Liver (tissue), 9 donors: ENCODE results near the gene C22orf23. TPM values are rescaled to one million over a fixed set of nuclear protein-coding genes. Genes with fewer than 3 reads are reported as not detected.

Source experiments
- DNase-seq: peaks from one replicate; pipeline ENCODE4 v3.0.0-alpha.2; 2017; ENCODE audit warnings: low spot score
- H3K27ac ChIP-seq, 2 donors: one replicate each; pipeline ENCODE4 v1.7.0; 2013; ENCODE audit warnings: inconsistent platforms in 2 of 2, low read length in 2 of 2, control low read depth in 1 of 2, low read depth in 1 of 2, mild to moderate bottlenecking in 1 of 2
- H3K27me3 ChIP-seq, 4 donors: one replicate each; pipeline versions ENCODE4 v1.6.1 to v1.7.0; 2013; ENCODE audit warnings: low read length in 3 of 4, inconsistent platforms in 1 of 4, mild to moderate bottlenecking in 1 of 4, moderate library complexity in 1 of 4; ENCODE audit not compliant: control insufficient read depth in 4 of 4, insufficient read depth in 4 of 4
- H3K36me3 ChIP-seq, 4 donors: one replicate each; pipeline versions ENCODE4 v1.6.1 to v1.7.0; 2013; ENCODE audit warnings: low read length in 3 of 4, mild to moderate bottlenecking in 3 of 4, low read depth in 1 of 4, moderate library complexity in 1 of 4; ENCODE audit not compliant: control insufficient read depth in 4 of 4, insufficient read depth in 3 of 4
- H3K4me1 ChIP-seq, 4 donors: one replicate each; pipeline versions ENCODE4 v1.6.1 to v1.7.0; 2013; ENCODE audit warnings: low read length in 3 of 4, mild to moderate bottlenecking in 3 of 4, moderate library complexity in 1 of 4; ENCODE audit not compliant: control insufficient read depth in 4 of 4, insufficient read depth in 4 of 4
- H3K4me3 ChIP-seq, 3 donors: one replicate each; pipeline versions ENCODE4 v1.6.1 to v1.7.0; 2013; ENCODE audit warnings: low read length in 3 of 3, control low read depth in 1 of 3, low read depth in 1 of 3, mild to moderate bottlenecking in 1 of 3
- H3K9ac ChIP-seq, 2 donors: one replicate each; pipeline ENCODE4 v1.7.0; 2013; ENCODE audit warnings: low read length in 2 of 2, mild to moderate bottlenecking in 2 of 2, moderate library complexity in 2 of 2, control low read depth in 1 of 2, low read depth in 1 of 2
- H3K9me3 ChIP-seq, 4 donors: one replicate each; pipeline versions ENCODE4 v1.6.1 to v1.7.0; 2013; ENCODE audit warnings: low read length in 3 of 4; ENCODE audit not compliant: control insufficient read depth in 4 of 4
- EGR1 ChIP-seq, 2 donors: IDR thresholded peaks; 2 replicates each; pipeline ENCODE4 v1.6.1; 2016 to 2018; ENCODE audit warnings: antibody characterized with exemption in 2 of 2, low read depth in 2 of 2
- FOXA1 ChIP-seq: IDR thresholded peaks from 2 replicates; pipeline ENCODE4 v1.6.1; 2016; ENCODE audit warnings: antibody characterized with exemption
- FOXA2 ChIP-seq: IDR thresholded peaks from 2 replicates; pipeline ENCODE4 v1.6.1; 2016; ENCODE audit warnings: antibody characterized with exemption
- GABPA ChIP-seq, 2 donors: IDR thresholded peaks in 1 of 2; conservative IDR thresholded peaks in 1 of 2; 2 replicates each; pipeline ENCODE4 v1.6.1; 2016; ENCODE audit warnings: antibody characterized with exemption in 2 of 2, mild to moderate bottlenecking in 1 of 2, moderate library complexity in 1 of 2
- HNF4A ChIP-seq, 2 donors: conservative IDR thresholded peaks; 2 replicates each; pipeline ENCODE4 v1.6.1; 2016; ENCODE audit warnings: antibody characterized with exemption in 2 of 2, mild to moderate bottlenecking in 2 of 2
- HNF4G ChIP-seq: IDR thresholded peaks from 2 replicates; pipeline ENCODE4 v1.6.1; 2016; ENCODE audit warnings: antibody characterized with exemption
- JUND ChIP-seq, 2 donors: IDR thresholded peaks; 2 replicates each; pipeline ENCODE4 v1.6.1; 2016; ENCODE audit warnings: antibody characterized with exemption in 2 of 2
- NR2F2 ChIP-seq: IDR thresholded peaks from 2 replicates; pipeline ENCODE4 v1.6.1; 2016; ENCODE audit warnings: antibody characterized with exemption
- RAD21 ChIP-seq, 2 donors: IDR thresholded peaks; 2 replicates each; pipeline ENCODE4 v1.6.1; 2016; ENCODE audit warnings: antibody characterized with exemption in 2 of 2, mild to moderate bottlenecking in 2 of 2
- RXRA ChIP-seq, 2 donors: IDR thresholded peaks; 2 replicates each; pipeline ENCODE4 v1.6.1; 2017 to 2018; ENCODE audit warnings: antibody characterized with exemption in 2 of 2, mild to moderate bottlenecking in 1 of 2
- SP1 ChIP-seq: IDR thresholded peaks from 2 replicates; pipeline ENCODE4 v1.6.1; 2018; ENCODE audit warnings: antibody characterized with exemption, mild to moderate bottlenecking
- TAF1 ChIP-seq: conservative IDR thresholded peaks from 2 replicates; pipeline ENCODE4 v1.6.1; 2016; ENCODE audit warnings: antibody characterized with exemption, mild to moderate bottlenecking
- YY1 ChIP-seq: IDR thresholded peaks from 2 replicates; pipeline ENCODE4 v1.6.1; 2016; ENCODE audit warnings: antibody characterized with exemption, mild to moderate bottlenecking
- WGBS: extraction: QIAGEN DNeasy Blood & Tissue Kit; methylation state at CpG from one replicate; pipeline ENCODE4 v1.1.7; 2013; 5-methylcytosine and 5-hydroxymethylcytosine counted together
- polyA plus RNA-seq, 2 donors: library from polyadenylated mRNA; stranded (reverse) in 1 of 2; unstranded in 1 of 2; fragments of 200-250 nt in 1 of 2; fragments of >200 nt in 1 of 2; fragmentation: Nextera tagmentation in 1 of 2; extraction: Ambion mirVana in 1 of 2; gene quantifications; one replicate each; pipeline versions ENCODE4 v1.2.1 to v1.2.3, GENCODE V29; 2013 to 2015
- total RNA-seq, 2 donors: library from RNA; depleted of rRNA; stranded (reverse); fragments of >200 nt; gene quantifications; one replicate each; pipeline ENCODE4 v1.2.3, GENCODE V29; 2014
- TF ChIP-seq, protein P1 (sequence below): IDR thresholded peaks from 2 replicates; pipeline ENCODE4 v1.6.1; 2016; ENCODE audit warnings: antibody characterized with exemption
- TF ChIP-seq, protein P2 (sequence below): IDR thresholded peaks from 2 replicates; pipeline ENCODE4 v1.6.1; 2016; ENCODE audit warnings: antibody characterized with exemption
- TF ChIP-seq, protein P3 (sequence below): IDR thresholded peaks from 2 replicates; pipeline ENCODE4 v1.6.1; 2016; ENCODE audit warnings: antibody characterized with exemption
- TF ChIP-seq, protein P4 (sequence below): IDR thresholded peaks from 2 replicates; pipeline ENCODE4 v1.6.1; 2016; ENCODE audit warnings: antibody characterized with exemption, mild to moderate bottlenecking
- TF ChIP-seq, protein P5 (sequence below): fragments of 150-350 bp; IDR thresholded peaks from 2 replicates; pipeline ENCODE4 v1.5.1; 2017; ENCODE audit warnings: improper control_type of control experiment, low read depth, low read length; ENCODE audit not compliant: missing input control
- donor health status: healthy.
- donor health status: healthy.
- donor health status: healthy.
- donor health status: healthy.
- donor health status: healthy.

The C22orf23 gene
- total and polyA plus RNA-seq, 4 donors = 0.02 TPM; not detected in 3

DNA sequence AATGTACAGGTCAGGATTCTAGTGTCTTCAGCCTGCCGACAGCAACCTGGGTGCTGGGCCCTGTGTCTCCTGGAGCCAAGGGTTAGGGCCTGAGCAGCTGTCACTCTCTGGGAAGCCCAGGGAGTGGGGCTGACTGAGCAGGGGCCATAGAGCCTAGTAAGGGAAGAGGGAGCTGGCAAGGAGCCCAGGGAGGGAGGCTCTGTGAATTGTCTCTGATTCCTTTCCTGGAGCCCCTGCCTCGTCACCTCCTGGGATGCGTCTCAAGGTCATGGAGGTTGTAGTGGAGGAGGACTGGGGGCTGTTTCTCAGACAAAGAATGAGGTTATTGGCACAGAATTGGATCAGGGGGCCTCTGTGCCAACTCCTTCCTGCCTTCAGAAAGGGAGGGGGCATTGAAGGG, 19.1 kb upstream of the C22orf23 start:
- Histone ChIP-seq H3K9me3 (no peaks in the 10 kb centered on the region), H3K27ac (no peak overlapping the region), H3K9ac (no peak overlapping the region), H3K36me3 (peaks cover 2 to 18% (median 11%) of the 10 kb centered on the region in 4 donors), H3K4me1 (no peaks in the 10 kb centered on the region), H3K27me3 (no peaks in the 10 kb centered on the region), H3K4me3 (no peak overlapping the region)
- 90% methylated on average over 3 of the region's 3 CpGs for WGBS
- TF ChIP-seq JUND (IDR thresholded peaks at IDR 0.05) = no peak
- TF ChIP-seq RAD21 (IDR thresholded peaks at IDR 0.05) = no peak
- TF ChIP-seq HNF4G = no peak
- TF ChIP-seq FOXA1 = no peak
- no peak for TF ChIP-seq YY1
- TF ChIP-seq, protein P1, sequence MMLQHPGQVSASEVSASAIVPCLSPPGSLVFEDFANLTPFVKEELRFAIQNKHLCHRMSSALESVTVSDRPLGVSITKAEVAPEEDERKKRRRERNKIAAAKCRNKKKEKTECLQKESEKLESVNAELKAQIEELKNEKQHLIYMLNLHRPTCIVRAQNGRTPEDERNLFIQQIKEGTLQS = no peak
- TF ChIP-seq, protein P2, sequence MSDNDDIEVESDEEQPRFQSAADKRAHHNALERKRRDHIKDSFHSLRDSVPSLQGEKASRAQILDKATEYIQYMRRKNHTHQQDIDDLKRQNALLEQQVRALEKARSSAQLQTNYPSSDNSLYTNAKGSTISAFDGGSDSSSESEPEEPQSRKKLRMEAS = no peak
- TF ChIP-seq, protein P3, sequence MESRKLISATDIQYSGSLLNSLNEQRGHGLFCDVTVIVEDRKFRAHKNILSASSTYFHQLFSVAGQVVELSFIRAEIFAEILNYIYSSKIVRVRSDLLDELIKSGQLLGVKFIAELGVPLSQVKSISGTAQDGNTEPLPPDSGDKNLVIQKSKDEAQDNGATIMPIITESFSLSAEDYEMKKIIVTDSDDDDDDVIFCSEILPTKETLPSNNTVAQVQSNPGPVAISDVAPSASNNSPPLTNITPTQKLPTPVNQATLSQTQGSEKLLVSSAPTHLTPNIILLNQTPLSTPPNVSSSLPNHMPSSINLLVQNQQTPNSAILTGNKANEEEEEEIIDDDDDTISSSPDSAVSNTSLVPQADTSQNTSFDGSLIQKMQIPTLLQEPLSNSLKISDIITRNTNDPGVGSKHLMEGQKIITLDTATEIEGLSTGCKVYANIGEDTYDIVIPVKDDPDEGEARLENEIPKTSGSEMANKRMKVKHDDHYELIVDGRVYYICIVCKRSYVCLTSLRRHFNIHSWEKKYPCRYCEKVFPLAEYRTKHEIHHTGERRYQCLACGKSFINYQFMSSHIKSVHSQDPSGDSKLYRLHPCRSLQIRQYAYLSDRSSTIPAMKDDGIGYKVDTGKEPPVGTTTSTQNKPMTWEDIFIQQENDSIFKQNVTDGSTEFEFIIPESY = no peak
- TF ChIP-seq, protein P4, sequence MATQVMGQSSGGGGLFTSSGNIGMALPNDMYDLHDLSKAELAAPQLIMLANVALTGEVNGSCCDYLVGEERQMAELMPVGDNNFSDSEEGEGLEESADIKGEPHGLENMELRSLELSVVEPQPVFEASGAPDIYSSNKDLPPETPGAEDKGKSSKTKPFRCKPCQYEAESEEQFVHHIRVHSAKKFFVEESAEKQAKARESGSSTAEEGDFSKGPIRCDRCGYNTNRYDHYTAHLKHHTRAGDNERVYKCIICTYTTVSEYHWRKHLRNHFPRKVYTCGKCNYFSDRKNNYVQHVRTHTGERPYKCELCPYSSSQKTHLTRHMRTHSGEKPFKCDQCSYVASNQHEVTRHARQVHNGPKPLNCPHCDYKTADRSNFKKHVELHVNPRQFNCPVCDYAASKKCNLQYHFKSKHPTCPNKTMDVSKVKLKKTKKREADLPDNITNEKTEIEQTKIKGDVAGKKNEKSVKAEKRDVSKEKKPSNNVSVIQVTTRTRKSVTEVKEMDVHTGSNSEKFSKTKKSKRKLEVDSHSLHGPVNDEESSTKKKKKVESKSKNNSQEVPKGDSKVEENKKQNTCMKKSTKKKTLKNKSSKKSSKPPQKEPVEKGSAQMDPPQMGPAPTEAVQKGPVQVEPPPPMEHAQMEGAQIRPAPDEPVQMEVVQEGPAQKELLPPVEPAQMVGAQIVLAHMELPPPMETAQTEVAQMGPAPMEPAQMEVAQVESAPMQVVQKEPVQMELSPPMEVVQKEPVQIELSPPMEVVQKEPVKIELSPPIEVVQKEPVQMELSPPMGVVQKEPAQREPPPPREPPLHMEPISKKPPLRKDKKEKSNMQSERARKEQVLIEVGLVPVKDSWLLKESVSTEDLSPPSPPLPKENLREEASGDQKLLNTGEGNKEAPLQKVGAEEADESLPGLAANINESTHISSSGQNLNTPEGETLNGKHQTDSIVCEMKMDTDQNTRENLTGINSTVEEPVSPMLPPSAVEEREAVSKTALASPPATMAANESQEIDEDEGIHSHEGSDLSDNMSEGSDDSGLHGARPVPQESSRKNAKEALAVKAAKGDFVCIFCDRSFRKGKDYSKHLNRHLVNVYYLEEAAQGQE = no peak
- TF ChIP-seq GABPA (IDR thresholded peaks at IDR 0.05 in 1 of 2, conservative IDR thresholded peaks at IDR 0.05 in 1 of 2) = no peak
- TF ChIP-seq FOXA2 = no peak
- no peak for DNase-seq

DNA sequence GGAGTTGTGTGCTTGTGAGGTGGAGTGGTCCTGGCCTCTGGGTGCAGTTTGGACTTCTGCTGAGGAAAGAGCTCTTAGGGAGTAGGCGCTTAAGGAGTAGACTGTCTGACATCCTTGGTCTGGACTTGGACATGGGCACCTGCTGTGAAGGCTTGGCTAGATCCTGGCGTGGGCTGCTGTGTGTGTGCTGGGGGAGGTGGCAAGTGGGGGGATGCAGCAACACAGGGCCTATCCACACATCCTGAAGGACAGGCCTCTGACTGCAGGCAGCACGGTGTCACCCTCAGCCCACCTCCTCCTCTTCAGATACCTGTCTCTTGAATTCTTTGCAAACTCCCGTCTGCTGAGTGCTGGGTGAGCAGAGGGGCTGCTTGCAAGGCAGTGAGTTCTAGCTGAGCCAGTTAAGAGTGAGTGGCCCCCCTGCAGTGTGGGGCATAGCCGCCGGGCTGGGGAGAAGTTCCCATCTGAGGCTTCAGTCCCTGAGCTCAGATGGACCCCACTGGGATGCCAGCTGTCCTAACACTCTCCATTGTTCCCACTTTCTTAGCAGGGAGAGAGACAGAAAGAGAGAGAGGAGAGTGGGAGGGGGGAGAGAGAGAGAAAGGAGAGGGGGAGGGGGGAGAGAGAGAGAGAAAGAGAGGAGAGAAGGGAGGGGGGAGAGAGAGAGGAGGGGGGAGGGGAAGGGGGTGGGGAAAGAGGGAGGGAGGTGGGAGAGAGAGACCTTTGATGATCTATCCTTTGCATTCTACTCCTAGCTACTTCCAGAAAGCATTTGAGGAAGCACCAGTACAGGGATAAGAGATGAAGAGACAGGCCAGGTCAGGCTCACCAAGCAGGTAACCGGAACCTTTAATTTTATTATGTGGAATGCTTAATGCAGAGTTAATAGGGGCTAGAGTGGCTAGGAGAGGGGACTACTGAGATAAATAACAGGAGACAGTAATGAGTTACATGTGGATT, 18.4 kb upstream of the C22orf23 start:
- Histone ChIP-seq H3K4me1 (no peaks in the 10 kb centered on the region), H3K27ac (no peak overlapping the region), H3K9ac (no peak overlapping the region), H3K36me3 (peaks cover 2 to 26% (median 16%) of the 10 kb centered on the region in 4 donors), H3K4me3 (no peak overlapping the region), H3K9me3 (no peaks in the 10 kb centered on the region), H3K27me3 (no peaks in the 10 kb centered on the region)
- 92% methylated on average over 7 of the region's 7 CpGs for WGBS
- DNase-seq = no peak
- TF ChIP-seq EGR1 (IDR thresholded peaks at IDR 0.05; ENCODE audit: low read depth in 2 of 2) (no peak), TAF1 (no peak), GABPA (IDR thresholded peaks at IDR 0.05 in 1 of 2, conservative IDR thresholded peaks at IDR 0.05 in 1 of 2) (no peak), HNF4A (conservative IDR thresholded peaks at IDR 0.05) (no peak), FOXA2 (no peak), SP1 (no peak), RAD21 (IDR thresholded peaks at IDR 0.05) (no peak), JUND (IDR thresholded peaks at IDR 0.05) (no peak), NR2F2 (no peak), RXRA (IDR thresholded peaks at IDR 0.05) (no peak), FOXA1 (no peak)
- TF ChIP-seq, protein P5, sequence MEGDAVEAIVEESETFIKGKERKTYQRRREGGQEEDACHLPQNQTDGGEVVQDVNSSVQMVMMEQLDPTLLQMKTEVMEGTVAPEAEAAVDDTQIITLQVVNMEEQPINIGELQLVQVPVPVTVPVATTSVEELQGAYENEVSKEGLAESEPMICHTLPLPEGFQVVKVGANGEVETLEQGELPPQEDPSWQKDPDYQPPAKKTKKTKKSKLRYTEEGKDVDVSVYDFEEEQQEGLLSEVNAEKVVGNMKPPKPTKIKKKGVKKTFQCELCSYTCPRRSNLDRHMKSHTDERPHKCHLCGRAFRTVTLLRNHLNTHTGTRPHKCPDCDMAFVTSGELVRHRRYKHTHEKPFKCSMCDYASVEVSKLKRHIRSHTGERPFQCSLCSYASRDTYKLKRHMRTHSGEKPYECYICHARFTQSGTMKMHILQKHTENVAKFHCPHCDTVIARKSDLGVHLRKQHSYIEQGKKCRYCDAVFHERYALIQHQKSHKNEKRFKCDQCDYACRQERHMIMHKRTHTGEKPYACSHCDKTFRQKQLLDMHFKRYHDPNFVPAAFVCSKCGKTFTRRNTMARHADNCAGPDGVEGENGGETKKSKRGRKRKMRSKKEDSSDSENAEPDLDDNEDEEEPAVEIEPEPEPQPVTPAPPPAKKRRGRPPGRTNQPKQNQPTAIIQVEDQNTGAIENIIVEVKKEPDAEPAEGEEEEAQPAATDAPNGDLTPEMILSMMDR = no peak
- TF ChIP-seq, protein P3 = no peak
